Glomerular visceral epithelial cell (primary cell): ENCODE results near the gene RGS6.

Experiments
- DNase-seq: peaks from one replicate; pipeline ENCODE4 v3.0.0-alpha.2; 2016; ENCODE audit errors: extremely low spot score

Gene RGS6

GRCh38 chr14:72606879-72607278, 674.6 kb downstream of the RGS6 start:
- no peak for DNase-seq

GRCh38 chr14:72607386-72608130, 675.3 kb downstream of the RGS6 start:
- DNase-seq: peak; percentile 77

- DNase-seq: peak; percentile 88
These were observed 676.4 kb downstream of the RGS6 start for GRCh38 chr14:72608391-72609204.

- no peak for DNase-seq
These were observed 677.1 kb downstream of the RGS6 start for GRCh38 chr14:72609205-72609916.

GRCh38 chr14:72610096-72610830, 678.0 kb downstream of the RGS6 start:
- no peak for DNase-seq

GRCh38 chr14:72610831-72611200, 678.6 kb downstream of the RGS6 start:
- DNase-seq: peak; percentile 51

- peak; percentile 18 for DNase-seq
These were observed 679.3 kb downstream of the RGS6 start for GRCh38 chr14:72611506-72611905.

GRCh38 chr14:72612041-72612440, 679.8 kb downstream of the RGS6 start:
- DNase-seq: no peak

- peak; percentile 43 for DNase-seq
These were observed 681.2 kb downstream of the RGS6 start for GRCh38 chr14:72613231-72613974.

- DNase-seq: no peak
These were observed 681.7 kb downstream of the RGS6 start for GRCh38 chr14:72613975-72614319.

- DNase-seq: no peak
These were observed 682.1 kb downstream of the RGS6 start for GRCh38 chr14:72614365-72614764.

- DNase-seq: no peak
These were observed 682.7 kb downstream of the RGS6 start for GRCh38 chr14:72614891-72615415.

GRCh38 chr14:72615451-72616121, 683.4 kb downstream of the RGS6 start:
- peak; percentile 88 for DNase-seq
